Measurements from ENCODE around the gene TFAM. TPM values are rescaled to one million over a fixed set of nuclear protein-coding genes. Genes with fewer than 3 reads are reported as not detected.

The TFAM gene
- total RNA-seq, 4 donors from 2014 or later: 15.3 to 20.1 (median 17.6) TPM

DNA sequence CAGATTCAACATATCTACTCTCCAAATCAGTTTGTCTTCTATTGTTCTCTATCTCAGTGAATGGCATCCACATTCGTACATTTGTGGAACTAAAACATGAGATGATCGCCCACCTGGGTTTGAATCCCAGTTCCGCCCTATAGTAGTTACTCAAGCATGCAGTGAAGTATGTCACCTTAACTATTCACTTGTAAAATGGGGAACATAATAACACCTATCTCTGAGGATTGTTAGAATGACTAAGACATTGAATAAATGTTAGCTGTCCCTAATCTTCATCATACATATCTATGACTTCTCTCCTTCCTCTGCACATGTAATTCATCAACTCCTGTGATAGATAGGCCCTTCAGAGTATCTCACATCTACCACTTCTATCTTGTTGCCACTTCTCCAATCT lies 25.7 kb upstream of the TFAM start:
- TF ChIP-seq, protein P1, sequence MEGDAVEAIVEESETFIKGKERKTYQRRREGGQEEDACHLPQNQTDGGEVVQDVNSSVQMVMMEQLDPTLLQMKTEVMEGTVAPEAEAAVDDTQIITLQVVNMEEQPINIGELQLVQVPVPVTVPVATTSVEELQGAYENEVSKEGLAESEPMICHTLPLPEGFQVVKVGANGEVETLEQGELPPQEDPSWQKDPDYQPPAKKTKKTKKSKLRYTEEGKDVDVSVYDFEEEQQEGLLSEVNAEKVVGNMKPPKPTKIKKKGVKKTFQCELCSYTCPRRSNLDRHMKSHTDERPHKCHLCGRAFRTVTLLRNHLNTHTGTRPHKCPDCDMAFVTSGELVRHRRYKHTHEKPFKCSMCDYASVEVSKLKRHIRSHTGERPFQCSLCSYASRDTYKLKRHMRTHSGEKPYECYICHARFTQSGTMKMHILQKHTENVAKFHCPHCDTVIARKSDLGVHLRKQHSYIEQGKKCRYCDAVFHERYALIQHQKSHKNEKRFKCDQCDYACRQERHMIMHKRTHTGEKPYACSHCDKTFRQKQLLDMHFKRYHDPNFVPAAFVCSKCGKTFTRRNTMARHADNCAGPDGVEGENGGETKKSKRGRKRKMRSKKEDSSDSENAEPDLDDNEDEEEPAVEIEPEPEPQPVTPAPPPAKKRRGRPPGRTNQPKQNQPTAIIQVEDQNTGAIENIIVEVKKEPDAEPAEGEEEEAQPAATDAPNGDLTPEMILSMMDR (IDR thresholded peaks at IDR 0.05; ENCODE audit: low read depth): no peak

- TF ChIP-seq, protein P1 (IDR thresholded peaks at IDR 0.05; ENCODE audit: low read depth): no peak
Measured at GRCh38 chr10:58360412-58361004, 24.7 kb upstream of the TFAM start.

DNA sequence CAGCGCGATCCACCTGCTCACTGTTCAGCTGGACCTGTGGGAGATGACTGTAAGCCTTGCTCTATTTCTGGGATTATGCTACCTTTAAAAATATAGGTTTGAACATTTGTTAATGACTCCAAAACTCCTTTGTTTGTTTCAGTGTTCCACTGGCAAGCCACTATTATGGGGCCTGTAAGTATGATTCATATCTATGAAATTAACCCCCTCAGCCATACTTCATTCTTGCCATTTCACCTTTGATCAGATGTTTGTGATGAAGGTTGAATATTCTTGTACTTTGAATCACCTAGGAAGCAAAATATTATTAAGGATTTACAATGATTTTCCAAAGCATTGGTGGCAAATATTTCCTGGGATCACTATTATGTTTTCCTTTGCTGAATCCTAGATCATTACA lies 23.9 kb upstream of the TFAM start:
- TF ChIP-seq, protein P1 (IDR thresholded peaks at IDR 0.05; ENCODE audit: low read depth): no peak

DNA sequence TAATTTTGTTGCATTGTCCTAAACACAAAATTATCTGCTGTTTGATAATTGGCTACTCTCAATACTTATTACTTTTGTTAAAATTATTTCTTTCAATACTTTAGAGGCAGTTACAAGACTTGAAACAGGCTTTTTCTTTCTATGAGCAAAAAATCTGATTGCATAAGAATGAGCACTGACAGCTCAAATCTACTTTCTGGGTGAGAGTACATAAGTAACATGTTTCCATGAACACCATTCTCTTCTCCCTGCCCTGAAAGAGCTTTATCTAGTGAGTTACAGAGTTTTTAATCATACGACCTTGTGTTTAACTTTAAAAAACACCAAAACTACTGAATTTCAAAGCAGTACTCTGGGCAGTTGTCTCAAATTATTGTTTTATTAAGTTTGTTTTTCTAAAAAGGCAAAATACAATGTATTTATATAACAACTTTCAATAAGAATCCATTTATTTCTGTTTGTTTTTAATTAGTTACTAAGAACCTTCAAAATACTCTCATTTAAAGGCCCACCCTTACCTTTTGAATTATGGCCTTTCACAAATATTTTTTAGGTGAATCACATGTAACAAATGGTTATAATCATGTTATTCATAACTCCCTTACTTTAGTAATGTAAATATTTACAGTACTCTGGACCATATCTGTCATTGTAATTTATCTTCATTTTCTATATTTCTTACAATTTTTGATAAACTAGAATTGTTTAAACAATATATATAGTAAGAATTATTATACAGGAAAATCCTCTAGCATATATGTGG lies 23.0 kb upstream of the TFAM start:
- TF ChIP-seq, protein P1 (IDR thresholded peaks at IDR 0.05; ENCODE audit: low read depth): no peak

DNA sequence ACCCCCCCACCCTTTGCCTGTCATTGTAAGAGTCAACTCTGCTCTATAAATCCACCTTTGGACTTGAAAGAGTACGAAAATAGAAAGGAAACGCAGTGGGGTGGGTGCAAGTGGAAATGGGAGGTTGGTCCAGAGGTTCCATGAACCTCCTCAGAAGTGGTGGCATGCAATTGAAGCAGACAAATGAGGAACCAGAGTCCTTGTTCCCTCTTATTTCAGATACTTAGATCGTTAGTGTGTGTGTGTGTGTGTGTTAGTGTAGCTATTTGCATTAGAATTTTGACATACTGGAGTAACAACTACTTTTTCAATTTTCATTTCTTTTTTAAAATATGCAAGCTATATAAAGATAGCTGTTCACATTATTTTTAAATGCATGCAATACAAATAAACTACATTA lies 18.1 kb upstream of the TFAM start:
- TF ChIP-seq, protein P1 (IDR thresholded peaks at IDR 0.05; ENCODE audit: low read depth): no peak

- TF ChIP-seq, protein P1 (IDR thresholded peaks at IDR 0.05; ENCODE audit: low read depth): no peak
Measured at GRCh38 chr10:58371473-58371872, 13.7 kb upstream of the TFAM start.

DNA sequence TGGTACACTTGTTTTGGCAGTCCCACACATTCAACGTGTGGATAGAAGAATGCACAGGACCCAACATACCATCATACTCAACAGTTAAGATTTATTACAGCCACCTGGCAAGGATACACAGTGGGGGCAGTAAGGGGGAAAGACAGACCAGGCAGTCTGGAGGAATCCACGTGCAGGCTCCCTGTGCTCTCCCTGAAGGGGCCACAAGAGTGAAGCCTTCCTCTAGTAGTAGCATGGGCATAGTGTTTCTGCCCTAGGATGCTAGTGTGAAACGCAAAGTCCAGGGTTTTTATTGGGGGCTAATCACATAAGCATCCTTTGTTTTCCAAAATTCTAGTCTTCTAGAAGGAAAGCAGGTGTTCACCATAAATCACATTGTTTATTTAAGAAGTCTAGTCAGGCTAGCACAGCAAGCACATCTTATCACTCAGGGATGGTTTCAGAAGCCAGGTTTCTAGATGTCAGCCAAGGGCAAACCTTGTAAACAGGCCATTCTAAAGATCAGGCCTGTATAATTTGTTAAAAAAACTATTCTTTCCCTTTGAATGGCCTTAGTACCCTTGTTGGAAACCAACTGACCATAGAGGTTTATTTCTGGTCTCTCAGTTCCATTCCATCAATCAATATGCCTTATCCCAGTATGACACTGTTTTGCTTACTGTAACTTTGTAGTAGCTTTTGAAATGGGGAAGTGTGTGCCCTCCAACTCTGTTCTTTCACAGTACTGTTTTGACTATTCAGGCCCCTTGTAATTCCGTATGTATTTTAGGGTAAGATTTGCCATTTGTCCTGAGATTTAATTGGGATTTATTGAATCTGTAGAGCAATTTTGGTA lies 12.4 kb upstream of the TFAM start:
- TF ChIP-seq, protein P1 (IDR thresholded peaks at IDR 0.05; ENCODE audit: low read depth): no peak
